Measurements from ENCODE around the gene B3GNT8. TPM values are rescaled to one million over a fixed set of nuclear protein-coding genes. Genes with fewer than 3 reads are reported as not detected.

The B3GNT8 gene
- total and polyA plus RNA-seq, 2 experiments from 2014 or later = 5.3 to 17.7 TPM

DNA sequence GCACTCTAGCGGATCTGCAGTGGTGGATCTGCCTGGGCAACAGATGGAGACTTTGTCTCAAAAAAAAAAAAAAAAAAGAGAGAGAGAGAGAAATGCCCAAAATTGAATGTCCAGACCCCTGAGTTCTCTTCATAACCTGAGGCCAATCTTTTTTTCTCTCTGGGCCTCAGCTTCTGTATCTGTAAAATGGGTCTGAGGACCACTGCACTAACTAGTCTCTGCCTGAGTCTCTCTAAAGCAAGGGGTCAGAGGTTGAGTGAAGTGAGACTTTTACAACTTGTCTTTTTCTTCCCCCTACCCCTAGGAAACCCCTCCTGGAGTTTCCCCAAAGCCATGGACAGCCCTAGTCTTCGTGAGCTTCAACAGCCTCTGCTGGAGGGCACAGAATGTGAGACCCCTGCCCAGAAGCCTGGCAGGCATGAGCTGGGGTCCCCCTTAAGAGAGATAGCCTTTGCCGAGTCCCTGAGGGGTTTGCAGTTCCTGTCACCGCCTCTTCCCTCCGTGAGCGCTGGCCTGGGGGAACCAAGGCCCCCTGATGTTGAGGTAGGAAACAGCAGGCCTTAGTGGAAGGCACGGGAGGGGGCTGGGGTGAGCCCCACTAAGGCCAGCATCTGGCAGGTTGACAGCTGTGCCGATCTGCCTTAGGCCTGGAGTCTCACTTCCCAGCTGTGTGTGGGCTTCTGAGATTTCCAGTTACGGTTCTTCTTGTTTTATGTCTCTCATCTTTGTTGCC lies 49.0 kb downstream of the B3GNT8 start:
- H4K20me1 ChIP-seq (ENCODE audit: insufficient read depth, poor library complexity, severe bottlenecking) = no peaks in the 10 kb centered on the region
- no peak overlapping the region for H2AFZ ChIP-seq
- no peaks in the 10 kb centered on the region for H3K9me3 ChIP-seq (ENCODE audit: low read depth)
- H3K36me3 ChIP-seq (replicated peaks; ENCODE audit: insufficient read depth, low read depth) = no peaks in the 10 kb centered on the region
- peak overlapping the region; percentile 34 for H3K27ac ChIP-seq
- TF ChIP-seq EZH2phosphoT487 (IDR thresholded peaks at IDR 0.05; ENCODE audit: low read depth, severe bottlenecking, unreplicated experiment) = no peak
- TF ChIP-seq, protein P1, sequence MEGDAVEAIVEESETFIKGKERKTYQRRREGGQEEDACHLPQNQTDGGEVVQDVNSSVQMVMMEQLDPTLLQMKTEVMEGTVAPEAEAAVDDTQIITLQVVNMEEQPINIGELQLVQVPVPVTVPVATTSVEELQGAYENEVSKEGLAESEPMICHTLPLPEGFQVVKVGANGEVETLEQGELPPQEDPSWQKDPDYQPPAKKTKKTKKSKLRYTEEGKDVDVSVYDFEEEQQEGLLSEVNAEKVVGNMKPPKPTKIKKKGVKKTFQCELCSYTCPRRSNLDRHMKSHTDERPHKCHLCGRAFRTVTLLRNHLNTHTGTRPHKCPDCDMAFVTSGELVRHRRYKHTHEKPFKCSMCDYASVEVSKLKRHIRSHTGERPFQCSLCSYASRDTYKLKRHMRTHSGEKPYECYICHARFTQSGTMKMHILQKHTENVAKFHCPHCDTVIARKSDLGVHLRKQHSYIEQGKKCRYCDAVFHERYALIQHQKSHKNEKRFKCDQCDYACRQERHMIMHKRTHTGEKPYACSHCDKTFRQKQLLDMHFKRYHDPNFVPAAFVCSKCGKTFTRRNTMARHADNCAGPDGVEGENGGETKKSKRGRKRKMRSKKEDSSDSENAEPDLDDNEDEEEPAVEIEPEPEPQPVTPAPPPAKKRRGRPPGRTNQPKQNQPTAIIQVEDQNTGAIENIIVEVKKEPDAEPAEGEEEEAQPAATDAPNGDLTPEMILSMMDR (IDR thresholded peaks at IDR 0.05; ENCODE audit: poor library complexity) = peak; percentile 25
- WGBS (ENCODE audit: low lambda C conversion rate, missing lambda C conversion rate) = 60% methylated on average over 9 of the region's 9 CpGs
- H3K9me2 ChIP-seq (replicated peaks; ENCODE audit: insufficient read depth) = no peaks in the 10 kb centered on the region
- H3K4me3 ChIP-seq = no peak overlapping the region
- H3K4me2 ChIP-seq = peak overlapping the region; percentile 48
- H3K79me2 ChIP-seq = peaks cover 10% of the 10 kb centered on the region
- H3K27me3 ChIP-seq = no peaks in the 10 kb centered on the region
- peak; percentile 56 for DNase-seq (ENCODE audit: low spot score)
- peaks cover 14% of the 10 kb centered on the region for H3K4me1 ChIP-seq (ENCODE audit: insufficient read depth)

DNA sequence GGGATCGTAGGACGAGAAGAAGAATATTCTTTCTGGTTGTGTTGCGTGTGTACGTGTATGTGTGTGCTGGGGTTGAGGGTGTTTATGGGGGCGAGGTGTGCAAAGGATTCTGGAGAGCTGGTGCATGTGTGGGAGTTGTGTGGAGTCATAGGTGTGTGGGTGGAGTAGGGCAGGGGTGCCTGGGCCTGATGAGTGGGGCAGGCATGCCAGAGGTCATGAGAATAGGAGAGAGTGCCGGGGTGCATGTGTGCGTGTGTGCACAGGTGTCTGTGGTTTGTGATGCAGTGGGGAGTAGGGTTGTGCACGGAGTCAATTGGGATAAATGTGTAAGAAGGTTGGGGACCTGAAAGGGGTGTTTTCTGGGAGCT lies 50.2 kb downstream of the B3GNT8 start:
- H3K4me1 ChIP-seq (ENCODE audit: insufficient read depth) = peaks cover 14% of the 10 kb centered on the region
- H3K4me2 ChIP-seq = peak overlapping the region; percentile 95
- no peaks in the 10 kb centered on the region for H3K9me2 ChIP-seq (replicated peaks; ENCODE audit: insufficient read depth)
- WGBS (ENCODE audit: low lambda C conversion rate, missing lambda C conversion rate) = 65% methylated on average over 8 of the region's 8 CpGs
- peaks cover 21% of the 10 kb centered on the region for H3K79me2 ChIP-seq
- no peaks in the 10 kb centered on the region for H3K27me3 ChIP-seq
- no peak for TF ChIP-seq EZH2phosphoT487 (IDR thresholded peaks at IDR 0.05; ENCODE audit: low read depth, severe bottlenecking, unreplicated experiment)
- no peak for TF ChIP-seq EZH2 (IDR thresholded peaks at IDR 0.05; ENCODE audit: borderline replicate concordance)
- peaks cover 4% of the 10 kb centered on the region for H4K20me1 ChIP-seq (ENCODE audit: insufficient read depth, poor library complexity, severe bottlenecking)
- H3K4me3 ChIP-seq = peak overlapping the region; percentile 80
- H3K36me3 ChIP-seq (replicated peaks; ENCODE audit: insufficient read depth, low read depth) = no peaks in the 10 kb centered on the region
- no peaks in the 10 kb centered on the region for H3K9me3 ChIP-seq (ENCODE audit: low read depth)
- H3K27ac ChIP-seq = peak overlapping the region; percentile 74
- peak overlapping the region; percentile 92 for H2AFZ ChIP-seq
- no peak for DNase-seq (ENCODE audit: low spot score)

DNA sequence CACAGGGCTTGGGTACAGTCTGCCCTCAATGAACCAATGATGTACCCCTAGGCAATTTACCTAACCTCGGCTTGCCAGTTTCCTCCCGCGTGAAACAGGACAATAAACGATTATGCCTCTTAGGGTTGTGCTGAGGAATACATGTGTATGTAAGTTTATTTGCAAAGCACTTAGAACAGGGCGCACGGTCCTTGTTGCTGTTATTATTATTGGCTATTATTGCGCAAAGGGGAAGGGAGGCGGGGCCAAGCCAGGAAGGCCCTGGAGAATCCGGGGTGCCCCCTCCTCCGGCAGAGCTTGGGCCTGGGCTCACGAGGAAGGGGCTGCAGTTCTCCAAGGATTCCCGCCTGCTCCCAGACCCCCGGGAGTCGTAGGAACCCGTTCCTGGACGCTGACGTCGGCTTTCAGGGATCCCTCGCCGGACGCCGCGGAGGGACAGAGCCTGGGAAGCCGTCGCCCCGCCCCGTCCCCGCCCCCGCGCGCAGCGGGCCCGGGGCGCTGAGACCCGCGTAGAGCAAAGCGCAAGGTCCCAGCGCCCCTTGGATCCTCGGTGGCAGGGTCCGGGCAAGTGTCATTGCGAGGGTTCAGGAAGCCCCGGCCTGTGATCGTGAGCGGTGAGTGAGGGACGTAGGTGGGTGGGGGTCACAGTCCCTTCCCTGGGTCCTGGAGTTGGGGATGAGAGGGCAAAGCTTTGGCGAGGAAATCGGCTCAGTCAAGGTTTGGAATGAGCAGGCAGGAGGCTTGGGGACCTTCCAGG lies 50.8 kb downstream of the B3GNT8 start, which contains the start of gene TMEM91:
TMEM91 (plus strand) TSS at position 293 of the 757 bp plus-strand sequence. CDS start 1,777 bp downstream, outside the sequence.
- no peaks in the 10 kb centered on the region for H3K36me3 ChIP-seq (replicated peaks; ENCODE audit: insufficient read depth, low read depth)
- no peaks in the 10 kb centered on the region for H3K9me3 ChIP-seq (ENCODE audit: low read depth)
- H3K79me2 ChIP-seq = peaks cover 23% of the 10 kb centered on the region
- TF ChIP-seq, protein P1 (IDR thresholded peaks at IDR 0.05; ENCODE audit: poor library complexity) = no peak
- no peak for TF ChIP-seq EZH2phosphoT487 (IDR thresholded peaks at IDR 0.05; ENCODE audit: low read depth, severe bottlenecking, unreplicated experiment)
- no peak for TF ChIP-seq EZH2 (IDR thresholded peaks at IDR 0.05; ENCODE audit: borderline replicate concordance)
- peak; percentile 52 for DNase-seq (ENCODE audit: low spot score)
- peaks cover 14% of the 10 kb centered on the region for H3K4me1 ChIP-seq (ENCODE audit: insufficient read depth)
- H3K27me3 ChIP-seq = no peaks in the 10 kb centered on the region
- peak within 1 kb of the TSS; percentile 92 for H2AFZ ChIP-seq
- under 1% methylated on average over 47 of the region's 47 CpGs for WGBS (ENCODE audit: low lambda C conversion rate, missing lambda C conversion rate)
- peak within 1 kb of the TSS; percentile 80 for H3K4me3 ChIP-seq
- peak within 1 kb of the TSS; percentile 95 for H3K4me2 ChIP-seq
- no peaks in the 10 kb centered on the region for H3K9me2 ChIP-seq (replicated peaks; ENCODE audit: insufficient read depth)
- peaks cover 4% of the 10 kb centered on the region for H4K20me1 ChIP-seq (ENCODE audit: insufficient read depth, poor library complexity, severe bottlenecking)
- H3K27ac ChIP-seq = peak within 1 kb of the TSS; percentile 74

Small RNAs within 50 kb of the gene (small RNA-seq; reads per million reads assigned to genes)
- gene RF00017 = not detected

Other genes starting within 250 kb of the B3GNT8 start
- 8.5 and 11.6 TPM in 2 replicates for gene CYP2S1, start 234.2 kb downstream of the B3GNT8 start, total RNA-seq
- 23.7 and 26.0 TPM in 2 replicates for gene CYP2S1, start 234.2 kb downstream of the B3GNT8 start, polyA plus RNA-seq
- gene AXL, start 208.2 kb downstream of the B3GNT8 start, total RNA-seq = 35.0 and 45.9 TPM in 2 replicates
- gene AXL, start 208.2 kb downstream of the B3GNT8 start, polyA plus RNA-seq = 15.0 and 17.3 TPM in 2 replicates
- 92.8 and 98.5 TPM in 2 replicates for gene HNRNPUL1, start 163.0 kb downstream of the B3GNT8 start, total RNA-seq
- 111 and 115 TPM in 2 replicates for gene HNRNPUL1, start 163.0 kb downstream of the B3GNT8 start, polyA plus RNA-seq
- gene CCDC97, start 117.2 kb downstream of the B3GNT8 start, total RNA-seq = 11.4 and 15.1 TPM in 2 replicates
- gene CCDC97, start 117.2 kb downstream of the B3GNT8 start, polyA plus RNA-seq = 24.4 and 32.7 TPM in 2 replicates
- gene TGFB1, start 73.5 kb downstream of the B3GNT8 start, total RNA-seq = 15.7 and 17.1 TPM in 2 replicates
- gene TGFB1, start 73.5 kb downstream of the B3GNT8 start, polyA plus RNA-seq = 122 and 152 TPM in 2 replicates
- 5.3 and 6.0 TPM in 2 replicates for gene B9D2, start 63.2 kb downstream of the B3GNT8 start, total RNA-seq
- gene B9D2, start 63.2 kb downstream of the B3GNT8 start, polyA plus RNA-seq = 9.6 and 13.2 TPM in 2 replicates
- gene TMEM91, start 50.8 kb downstream of the B3GNT8 start, total RNA-seq = 23.6 and 27.5 TPM in 2 replicates
- gene TMEM91, start 50.8 kb downstream of the B3GNT8 start, polyA plus RNA-seq = 51.8 and 55.7 TPM in 2 replicates
- 7.4 and 13.7 TPM in 2 replicates for gene EXOSC5, start 30.0 kb downstream of the B3GNT8 start, total RNA-seq
- gene EXOSC5, start 30.0 kb downstream of the B3GNT8 start, polyA plus RNA-seq = 21.2 and 22.4 TPM in 2 replicates
- 28.1 and 30.3 TPM in 2 replicates for gene BCKDHA, start 29.6 kb downstream of the B3GNT8 start, total RNA-seq
- gene BCKDHA, start 29.6 kb downstream of the B3GNT8 start, polyA plus RNA-seq = 30.3 and 39.6 TPM in 2 replicates
- gene DMAC2, start 12.5 kb upstream of the B3GNT8 start, total RNA-seq = 54.7 and 62.0 TPM in 2 replicates
- 63.9 and 66.8 TPM in 2 replicates for gene DMAC2, start 12.5 kb upstream of the B3GNT8 start, polyA plus RNA-seq
- gene ERICH4, start 15.8 kb upstream of the B3GNT8 start, total RNA-seq = 2.3 and 3.7 TPM in 2 replicates
- gene ERICH4, start 15.8 kb upstream of the B3GNT8 start, polyA plus RNA-seq = 1.1 and 4.3 TPM in 2 replicates
- 0.33 TPM in 1 of 2 replicates, not detected in the other for gene CEACAM21, start 148.8 kb upstream of the B3GNT8 start, total RNA-seq
- gene CEACAM21, start 148.8 kb upstream of the B3GNT8 start, polyA plus RNA-seq = not detected in 2 replicates
- not detected in 2 replicates for gene CEACAM4, start 199.7 kb upstream of the B3GNT8 start, total RNA-seq
- not detected in 2 replicates for gene CEACAM4, start 199.7 kb upstream of the B3GNT8 start, polyA plus RNA-seq

Data from hepatocyte (in vitro differentiated cells).